ENCODE results near the gene CAPG.

Gene CAPG

GRCh38 chr2:85409845-85410583 lies at the start of gene CAPG:
CAPG (minus strand) TSS chr2:85410366; CDS start chr2:85402145, 8,221 bp downstream.
- H3K4me1 ChIP-seq (ENCODE audit: control insufficient read depth, insufficient read depth, low read length, unreplicated experiment) = peaks cover 31% of the 10 kb centered on the region
- no peaks in the 10 kb centered on the region for H3K36me3 ChIP-seq (ENCODE audit: insufficient read depth, low read length)
- H3K4me3 ChIP-seq (ENCODE audit: low read depth, low read length) = no peak within 1 kb of the TSS
- no peak within 1 kb of the TSS for H2AFZ ChIP-seq (ENCODE audit: low read length, unreplicated experiment)
- no peak within 1 kb of the TSS for H3K27ac ChIP-seq (ENCODE audit: low read depth, low read length)
- H3K79me2 ChIP-seq (ENCODE audit: control insufficient read depth, insufficient read depth, low read length, unreplicated experiment) = peaks cover 38% of the 10 kb centered on the region
- no peaks in the 10 kb centered on the region for H3K27me3 ChIP-seq (ENCODE audit: insufficient read depth, low read length)

DNA sequence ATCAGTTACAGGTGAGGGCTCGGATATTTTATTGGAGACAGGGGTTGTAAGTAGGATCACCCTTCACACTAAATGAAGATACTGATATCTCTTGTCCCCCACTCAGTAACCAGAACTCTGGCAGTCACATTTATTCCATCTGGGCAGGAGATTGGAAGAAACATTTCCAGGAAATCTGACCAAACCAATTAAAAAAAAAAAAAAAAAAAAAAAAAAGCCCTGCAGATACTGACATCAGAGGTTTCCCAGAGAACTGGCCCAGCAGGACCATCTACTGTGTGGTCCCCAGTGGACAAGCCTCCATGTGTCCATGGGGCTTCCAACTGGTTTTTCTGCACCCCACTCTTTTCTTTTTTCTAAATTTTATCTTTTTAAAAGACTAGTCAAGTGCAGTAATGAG lies 49.6 kb upstream of the CAPG start:
- no peak overlapping the region for H3K27ac ChIP-seq (ENCODE audit: low read depth, low read length)
- no peak overlapping the region for H2AFZ ChIP-seq (ENCODE audit: low read length, unreplicated experiment)
- H3K27me3 ChIP-seq (ENCODE audit: insufficient read depth, low read length) = no peaks in the 10 kb centered on the region
- peaks cover 8% of the 10 kb centered on the region for H3K4me1 ChIP-seq (ENCODE audit: control insufficient read depth, insufficient read depth, low read length, unreplicated experiment)
- no peak overlapping the region for H3K4me3 ChIP-seq (ENCODE audit: low read depth, low read length)
- H3K79me2 ChIP-seq (ENCODE audit: control insufficient read depth, insufficient read depth, low read length, unreplicated experiment) = no peaks in the 10 kb centered on the region
- H3K36me3 ChIP-seq (ENCODE audit: insufficient read depth, low read length) = no peaks in the 10 kb centered on the region

GRCh38 chr2:85458601-85459563 lies 48.7 kb upstream of the CAPG start:
- Histone ChIP-seq H3K79me2 (ENCODE audit: control insufficient read depth, insufficient read depth, low read length, unreplicated experiment) (no peaks in the 10 kb centered on the region), H3K27me3 (ENCODE audit: insufficient read depth, low read length) (no peaks in the 10 kb centered on the region), H3K4me1 (ENCODE audit: control insufficient read depth, insufficient read depth, low read length, unreplicated experiment) (peaks cover 8% of the 10 kb centered on the region), H2AFZ (ENCODE audit: low read length, unreplicated experiment) (no peak overlapping the region), H3K27ac (ENCODE audit: low read depth, low read length) (no peak overlapping the region), H3K4me3 (ENCODE audit: low read depth, low read length) (no peak overlapping the region), H3K36me3 (ENCODE audit: insufficient read depth, low read length) (no peaks in the 10 kb centered on the region)

DNA sequence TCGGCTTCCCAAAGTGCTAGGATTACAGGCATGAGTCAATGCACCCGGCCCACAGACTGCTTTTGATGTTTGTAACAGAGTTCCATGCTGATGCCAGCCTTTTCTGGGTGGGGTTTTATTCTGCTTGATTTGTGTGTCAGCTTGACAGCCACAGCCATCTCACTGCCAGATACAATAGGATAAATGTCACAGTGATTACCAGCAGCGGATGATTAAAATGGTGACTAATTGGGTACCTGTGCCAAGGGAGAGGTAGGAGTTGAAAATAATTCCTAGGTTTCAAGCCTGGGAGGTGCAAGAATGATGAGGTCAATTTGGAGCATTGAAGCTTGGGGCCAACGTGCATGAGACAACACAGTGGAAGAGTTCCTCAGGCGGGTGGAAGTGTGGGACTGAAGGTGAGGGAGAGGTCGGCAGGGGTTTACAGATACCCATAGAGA lies 47.7 kb upstream of the CAPG start:
- Histone ChIP-seq H3K27ac (ENCODE audit: low read depth, low read length) (no peak overlapping the region), H2AFZ (ENCODE audit: low read length, unreplicated experiment) (no peak overlapping the region), H3K36me3 (ENCODE audit: insufficient read depth, low read length) (no peaks in the 10 kb centered on the region)

DNA sequence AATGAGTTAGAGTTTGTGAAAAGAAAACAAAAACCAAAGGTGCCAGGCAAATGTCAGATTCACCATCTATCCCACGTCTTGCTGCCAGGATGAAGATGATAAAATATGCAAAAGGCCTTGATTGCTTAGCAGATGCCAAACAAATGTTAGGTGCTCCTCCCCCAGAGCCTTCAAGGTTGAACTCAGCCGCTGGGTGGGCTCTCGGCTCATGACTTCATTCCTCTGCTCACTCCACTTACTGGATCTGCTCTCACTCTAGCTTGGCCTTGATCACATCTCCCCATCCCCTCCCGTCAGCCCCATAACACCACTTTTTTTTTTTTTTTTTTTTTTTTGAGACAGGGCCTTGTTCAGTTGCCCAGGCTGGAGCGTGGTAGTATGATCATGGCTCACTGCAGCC lies 46.9 kb upstream of the CAPG start:
- no peak overlapping the region for H3K27ac ChIP-seq (ENCODE audit: low read depth, low read length)

More for the DNA sequence above, 47.7 kb upstream of the CAPG start:
- Histone ChIP-seq H3K79me2 (ENCODE audit: control insufficient read depth, insufficient read depth, low read length, unreplicated experiment) (no peaks in the 10 kb centered on the region), H3K4me1 (ENCODE audit: control insufficient read depth, insufficient read depth, low read length, unreplicated experiment) (peaks cover 8% of the 10 kb centered on the region), H3K27me3 (ENCODE audit: insufficient read depth, low read length) (no peaks in the 10 kb centered on the region), H3K4me3 (ENCODE audit: low read depth, low read length) (no peak overlapping the region)

GRCh38 chr2:85455552-85456090 lies 45.5 kb upstream of the CAPG start:
- Histone ChIP-seq H3K27me3 (ENCODE audit: insufficient read depth, low read length) (no peaks in the 10 kb centered on the region), H3K36me3 (ENCODE audit: insufficient read depth, low read length) (no peaks in the 10 kb centered on the region), H3K4me3 (ENCODE audit: low read depth, low read length) (no peak overlapping the region), H3K4me1 (ENCODE audit: control insufficient read depth, insufficient read depth, low read length, unreplicated experiment) (peaks cover 8% of the 10 kb centered on the region), H2AFZ (ENCODE audit: low read length, unreplicated experiment) (no peak overlapping the region), H3K27ac (ENCODE audit: low read depth, low read length) (no peak overlapping the region), H3K79me2 (ENCODE audit: control insufficient read depth, insufficient read depth, low read length, unreplicated experiment) (no peaks in the 10 kb centered on the region)

More for the DNA sequence above, 46.9 kb upstream of the CAPG start:
- no peaks in the 10 kb centered on the region for H3K79me2 ChIP-seq (ENCODE audit: control insufficient read depth, insufficient read depth, low read length, unreplicated experiment)
- no peak overlapping the region for H3K4me3 ChIP-seq (ENCODE audit: low read depth, low read length)
- H3K27me3 ChIP-seq (ENCODE audit: insufficient read depth, low read length) = no peaks in the 10 kb centered on the region
- H3K4me1 ChIP-seq (ENCODE audit: control insufficient read depth, insufficient read depth, low read length, unreplicated experiment) = peaks cover 8% of the 10 kb centered on the region
- no peak overlapping the region for H2AFZ ChIP-seq (ENCODE audit: low read length, unreplicated experiment)
- no peaks in the 10 kb centered on the region for H3K36me3 ChIP-seq (ENCODE audit: insufficient read depth, low read length)

DNA sequence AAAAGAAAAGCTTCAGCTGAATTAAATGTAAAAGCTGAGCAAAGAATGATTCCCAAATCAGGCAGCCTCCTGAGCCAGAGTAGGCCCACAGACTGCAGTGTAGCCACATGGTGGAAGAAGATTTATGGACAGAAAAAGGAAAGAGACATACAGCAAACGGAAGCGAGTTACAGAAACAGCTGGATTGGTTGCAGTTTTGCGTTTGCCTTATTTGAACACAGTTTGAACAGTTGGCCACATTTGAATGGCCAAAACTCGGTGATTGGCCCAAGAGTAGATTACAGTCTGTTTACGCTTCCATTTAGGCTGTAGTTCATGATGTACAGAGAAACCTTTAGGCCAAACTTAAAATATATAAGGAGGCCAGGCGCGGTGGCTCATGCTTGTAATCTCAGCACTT lies 43.4 kb upstream of the CAPG start:
- H3K36me3 ChIP-seq (ENCODE audit: insufficient read depth, low read length) = no peaks in the 10 kb centered on the region
- no peak overlapping the region for H2AFZ ChIP-seq (ENCODE audit: low read length, unreplicated experiment)
- no peaks in the 10 kb centered on the region for H3K79me2 ChIP-seq (ENCODE audit: control insufficient read depth, insufficient read depth, low read length, unreplicated experiment)
- no peak overlapping the region for H3K27ac ChIP-seq (ENCODE audit: low read depth, low read length)
- H3K27me3 ChIP-seq (ENCODE audit: insufficient read depth, low read length) = no peaks in the 10 kb centered on the region
- H3K4me1 ChIP-seq (ENCODE audit: control insufficient read depth, insufficient read depth, low read length, unreplicated experiment) = peaks cover 4% of the 10 kb centered on the region
- no peak overlapping the region for H3K4me3 ChIP-seq (ENCODE audit: low read depth, low read length)

- Histone ChIP-seq H3K4me1 (ENCODE audit: control insufficient read depth, insufficient read depth, low read length, unreplicated experiment) (peaks cover under 1% of the 10 kb centered on the region), H2AFZ (ENCODE audit: low read length, unreplicated experiment) (no peak overlapping the region), H3K36me3 (ENCODE audit: insufficient read depth, low read length) (no peaks in the 10 kb centered on the region), H3K27me3 (ENCODE audit: insufficient read depth, low read length) (no peaks in the 10 kb centered on the region), H3K27ac (ENCODE audit: low read depth, low read length) (no peak overlapping the region), H3K79me2 (ENCODE audit: control insufficient read depth, insufficient read depth, low read length, unreplicated experiment) (no peaks in the 10 kb centered on the region), H3K4me3 (ENCODE audit: low read depth, low read length) (no peak overlapping the region)
Measured at GRCh38 chr2:85452237-85452636, 42.1 kb upstream of the CAPG start.

DNA sequence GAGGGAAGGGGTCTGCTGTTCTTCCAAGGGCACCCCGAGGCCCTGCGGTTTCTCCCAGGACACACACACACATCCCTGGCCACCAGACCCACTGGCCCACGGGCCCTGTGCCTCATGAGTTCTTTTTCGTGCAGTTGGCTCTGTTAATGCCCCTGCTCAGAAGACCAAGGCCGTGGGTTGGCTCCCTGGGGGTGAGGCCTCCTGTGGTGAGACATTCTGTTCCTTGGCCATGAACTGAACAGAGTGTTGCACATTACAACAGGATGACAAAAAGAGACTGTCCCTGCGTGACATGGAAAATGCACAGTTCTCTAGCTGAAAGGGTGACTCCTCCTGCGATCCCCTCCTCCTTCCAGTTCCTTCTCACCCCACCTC lies 39.0 kb upstream of the CAPG start:
- no peaks in the 10 kb centered on the region for H3K27me3 ChIP-seq (ENCODE audit: insufficient read depth, low read length)

GRCh38 chr2:85448461-85449213 lies 38.5 kb upstream of the CAPG start:
- no peak overlapping the region for H3K4me3 ChIP-seq (ENCODE audit: low read depth, low read length)
- H3K4me1 ChIP-seq (ENCODE audit: control insufficient read depth, insufficient read depth, low read length, unreplicated experiment) = peaks cover 21% of the 10 kb centered on the region
- H3K36me3 ChIP-seq (ENCODE audit: insufficient read depth, low read length) = no peaks in the 10 kb centered on the region
- H3K27ac ChIP-seq (ENCODE audit: low read depth, low read length) = no peak overlapping the region
- H3K79me2 ChIP-seq (ENCODE audit: control insufficient read depth, insufficient read depth, low read length, unreplicated experiment) = no peaks in the 10 kb centered on the region
- no peaks in the 10 kb centered on the region for H3K27me3 ChIP-seq (ENCODE audit: insufficient read depth, low read length)
- no peak overlapping the region for H2AFZ ChIP-seq (ENCODE audit: low read length, unreplicated experiment)

More for the DNA sequence above, 39.0 kb upstream of the CAPG start:
- peaks cover 21% of the 10 kb centered on the region for H3K4me1 ChIP-seq (ENCODE audit: control insufficient read depth, insufficient read depth, low read length, unreplicated experiment)
- no peaks in the 10 kb centered on the region for H3K36me3 ChIP-seq (ENCODE audit: insufficient read depth, low read length)
- H2AFZ ChIP-seq (ENCODE audit: low read length, unreplicated experiment) = no peak overlapping the region
- no peak overlapping the region for H3K27ac ChIP-seq (ENCODE audit: low read depth, low read length)
- no peak overlapping the region for H3K4me3 ChIP-seq (ENCODE audit: low read depth, low read length)
- no peaks in the 10 kb centered on the region for H3K79me2 ChIP-seq (ENCODE audit: control insufficient read depth, insufficient read depth, low read length, unreplicated experiment)

All from ACC112 (cell line).